ENCODE measurements around the gene CIPC.

CIPC gene

GRCh38 chr14:77151918-77152588 lies 54.0 kb downstream of the CIPC start:
- no peak for DNase-seq (ENCODE audit: low read depth in 2 of 2)

- DNase-seq (ENCODE audit: low read depth in 2 of 2) = no peak
Measured at GRCh38 chr14:77153802-77154201, 55.7 kb downstream of the CIPC start.

GRCh38 chr14:77154421-77154820 lies 56.4 kb downstream of the CIPC start:
- DNase-seq (ENCODE audit: low read depth in 2 of 2) = no peak

- no peak for DNase-seq (ENCODE audit: low read depth in 2 of 2)
Measured at GRCh38 chr14:77155083-77155482, 57.0 kb downstream of the CIPC start.

- no peak for DNase-seq (ENCODE audit: low read depth in 2 of 2)
Measured at GRCh38 chr14:77157740-77158139, 59.7 kb downstream of the CIPC start.

- DNase-seq (ENCODE audit: low read depth in 2 of 2) = no peak
Measured at GRCh38 chr14:77158175-77158881, 60.3 kb downstream of the CIPC start.

GRCh38 chr14:77158882-77159255 lies 60.8 kb downstream of the CIPC start:
- DNase-seq (ENCODE audit: low read depth in 2 of 2) = no peak

- DNase-seq (ENCODE audit: low read depth in 2 of 2) = no peak
Measured at GRCh38 chr14:77161011-77161410, 63.0 kb downstream of the CIPC start.
